Measurements from ENCODE around the gene DIO3.

Gene DIO3

GRCh38 chr14:101561145-101561896 is at the start of gene DIO3:
Gene DIO3, plus strand, starts transcription at chr14:101561495.
- no peak for DNase-seq

- DNase-seq, result no peak
Measured at GRCh38 chr14:101511620-101512375, 49.5 kb upstream of the DIO3 start.

GRCh38 chr14:101512376-101512695 is 49.0 kb upstream of the DIO3 start:
- DNase-seq, result no peak

GRCh38 chr14:101514136-101514535 is 47.2 kb upstream of the DIO3 start:
- DNase-seq, result no peak

- DNase-seq, result no peak
Measured at GRCh38 chr14:101516401-101516800, 44.9 kb upstream of the DIO3 start.

GRCh38 chr14:101518611-101519473 is 42.5 kb upstream of the DIO3 start:
- DNase-seq, result no peak

GRCh38 chr14:101520621-101521472 is 40.4 kb upstream of the DIO3 start:
- DNase-seq, result no peak

- no peak for DNase-seq
Measured at GRCh38 chr14:101521473-101521915, 39.8 kb upstream of the DIO3 start.

- DNase-seq, result no peak
Measured at GRCh38 chr14:101521978-101522377, 39.3 kb upstream of the DIO3 start.

- DNase-seq, result no peak
Measured at GRCh38 chr14:101525640-101526527, 35.4 kb upstream of the DIO3 start.

GRCh38 chr14:101527987-101528386 is 33.3 kb upstream of the DIO3 start:
- DNase-seq, result no peak

- no peak for DNase-seq
Measured at GRCh38 chr14:101529079-101529478, 32.2 kb upstream of the DIO3 start.

- DNase-seq, result no peak
Measured at GRCh38 chr14:101534198-101534597, 27.1 kb upstream of the DIO3 start.

GRCh38 chr14:101535232-101535631 is 26.1 kb upstream of the DIO3 start:
- DNase-seq, result no peak

GRCh38 chr14:101535701-101536207 is 25.5 kb upstream of the DIO3 start:
- DNase-seq, result no peak

GRCh38 chr14:101537286-101537685 is 24.0 kb upstream of the DIO3 start:
- DNase-seq, result no peak

GRCh38 chr14:101538878-101539277 is 22.4 kb upstream of the DIO3 start:
- DNase-seq, result no peak

- DNase-seq, result no peak
Measured at GRCh38 chr14:101539880-101540279, 21.4 kb upstream of the DIO3 start.

- no peak for DNase-seq
Measured at GRCh38 chr14:101540481-101541462, 20.5 kb upstream of the DIO3 start.

- no peak for DNase-seq
Measured at GRCh38 chr14:101542391-101542790, 18.9 kb upstream of the DIO3 start.
